NCI-H1417 (cell line): Measurements from ENCODE around the gene SLC35G6.
A peak's percentile ranks its signal among the peaks of the same experiment; 100 is the strongest.
"Not testable (repeated sequence)": the region's sequence is repeated elsewhere in the genome, so short reads cannot be mapped to it uniquely, and the experiment has no call there.

Source experiments
- DNase-seq, 3 experiments: peaks; one replicate each; lab custom pipeline; 2025; lab: John Stamatoyannopoulos, UW

Gene SLC35G6

GRCh38 chr17:7478276-7479212 lies 2.7 kb upstream of the SLC35G6 start:
- peak in 2 of 3 experiments; percentile 40 to 47 for DNase-seq

DNA sequence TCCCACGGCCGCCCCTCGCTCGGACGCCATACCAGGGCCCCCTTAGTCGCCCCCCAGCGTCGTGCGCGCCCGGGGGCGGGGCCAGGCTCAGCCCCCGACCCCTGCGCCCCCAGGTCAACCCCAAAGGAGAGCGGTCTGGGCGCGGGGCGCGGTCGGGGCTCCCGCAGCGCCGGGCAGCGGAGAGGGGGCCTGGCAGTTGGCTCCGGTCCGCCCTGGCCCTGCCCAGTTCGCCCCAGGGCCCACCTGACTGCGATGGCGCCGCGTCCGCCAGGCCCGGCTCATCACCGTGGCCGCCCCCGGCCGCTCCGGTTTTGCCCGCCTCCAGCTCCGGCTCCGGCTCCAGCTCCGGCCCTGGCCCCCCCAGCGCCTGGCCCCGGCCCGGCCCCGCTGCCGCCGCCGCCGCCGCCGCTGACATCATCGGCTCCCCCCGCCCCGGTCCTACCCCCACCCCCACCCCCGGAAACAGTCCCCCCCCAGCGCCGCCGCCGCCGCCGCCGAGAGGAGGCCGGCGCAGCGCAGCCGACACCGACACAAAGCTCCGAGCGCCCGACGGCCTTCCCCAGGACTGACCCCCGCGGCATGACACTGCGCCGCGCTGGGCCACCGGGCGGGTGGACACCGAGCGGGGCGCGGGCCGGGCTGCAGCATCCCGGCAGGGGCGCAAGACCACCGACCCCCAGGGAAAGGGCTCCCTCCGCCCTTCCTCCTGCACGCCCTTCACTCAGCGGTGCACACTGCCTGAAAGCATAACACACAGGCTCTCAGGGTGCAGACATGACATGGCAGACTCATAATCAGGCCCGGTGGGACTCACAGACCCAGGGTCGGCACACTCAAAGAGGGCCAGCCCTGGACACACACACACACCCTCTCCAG lies 1.8 kb upstream of the SLC35G6 start, which contains the start of gene ZBTB4:
Gene ZBTB4 (minus strand): TSS at position 419 of the 876 bp plus-strand sequence. CDS start 12,830 bp downstream, outside the sequence.
- peak; percentile 3 to 57 (median 53) for DNase-seq

DNA sequence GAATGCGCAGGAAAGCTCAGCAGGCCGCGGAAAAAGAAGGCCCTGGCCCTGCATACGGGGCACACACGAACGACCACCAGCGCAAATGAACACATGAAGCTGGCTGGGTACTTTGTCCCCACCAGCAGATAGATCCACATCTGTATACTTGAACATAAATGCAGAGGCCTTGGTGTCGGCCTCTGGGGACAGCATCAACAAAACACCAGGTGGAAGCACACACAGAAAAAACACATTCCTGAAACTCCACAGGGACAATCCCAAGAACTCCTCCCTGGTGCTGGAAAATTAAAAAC lies 1.2 kb upstream of the SLC35G6 start:
- no peak for DNase-seq

GRCh38 chr17:7481842-7482741 lies 846 bp downstream of the SLC35G6 start:
- DNase-seq, result not testable (repeated sequence)

DNA sequence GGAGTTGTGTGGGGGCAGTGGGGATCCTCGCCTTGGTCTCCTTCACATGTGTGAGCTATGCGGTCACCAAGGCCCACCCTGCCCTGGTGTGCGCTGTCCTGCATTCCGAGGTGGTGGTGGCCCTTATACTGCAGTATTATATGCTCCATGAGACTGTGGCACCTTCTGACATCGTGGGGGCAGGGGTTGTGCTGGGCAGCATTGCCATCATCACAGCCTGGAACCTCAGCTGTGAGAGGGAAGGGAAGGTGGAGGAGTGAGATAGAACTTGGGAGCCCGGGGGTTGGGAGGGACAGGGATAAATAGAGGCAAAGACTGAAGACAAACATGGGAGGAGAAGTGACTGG lies 1.5 kb downstream of the SLC35G6 start:
- not testable (repeated sequence) for DNase-seq

DNA sequence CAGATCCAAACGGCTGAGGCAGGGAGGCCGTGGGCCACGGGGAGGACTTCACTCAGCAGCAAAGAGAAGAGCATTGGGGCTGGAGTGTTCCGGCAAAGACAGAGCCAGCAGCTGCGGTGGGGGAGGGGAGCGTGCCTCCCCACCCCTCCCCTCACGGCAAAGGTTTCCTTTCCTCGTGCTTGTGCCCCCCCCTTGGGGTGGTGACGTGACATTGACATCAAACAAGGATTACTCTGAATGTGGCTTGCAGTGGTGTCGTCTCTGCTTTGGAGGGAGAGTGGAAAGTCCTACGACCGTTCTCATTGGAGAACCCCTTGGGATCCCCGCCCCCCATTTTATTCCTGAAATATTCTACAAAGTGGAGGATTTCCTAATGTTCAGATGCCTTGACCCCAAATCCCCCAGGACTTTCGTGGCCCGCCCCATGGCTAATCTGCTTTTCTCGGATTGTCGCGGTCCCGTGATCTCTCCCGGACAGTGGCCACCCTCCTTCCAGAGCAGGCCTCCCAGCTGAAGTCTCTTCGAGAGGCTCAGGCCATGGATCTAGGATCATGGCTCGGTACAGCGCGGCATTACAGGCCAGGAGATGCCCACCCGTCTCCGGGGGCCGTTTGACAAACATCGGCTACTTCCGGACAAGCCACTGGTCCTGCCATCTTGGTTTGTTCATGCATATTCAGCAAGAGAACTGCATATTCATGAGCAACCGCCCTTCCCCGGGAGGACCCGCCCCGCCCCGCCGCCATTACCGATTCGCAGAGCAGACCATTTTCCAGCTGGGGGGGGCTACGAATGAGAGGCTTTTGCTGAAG lies 2.2 kb downstream of the SLC35G6 start:
- DNase-seq, result peak; percentile 68 to 97 (median 93)

GRCh38 chr17:7484067-7484918 lies 3.0 kb downstream of the SLC35G6 start, which contains the start of gene POLR2A:
TSS of gene POLR2A (plus strand) at chr17:7484366.
- peak; percentile 91 to 97 (median 93) for DNase-seq

DNA sequence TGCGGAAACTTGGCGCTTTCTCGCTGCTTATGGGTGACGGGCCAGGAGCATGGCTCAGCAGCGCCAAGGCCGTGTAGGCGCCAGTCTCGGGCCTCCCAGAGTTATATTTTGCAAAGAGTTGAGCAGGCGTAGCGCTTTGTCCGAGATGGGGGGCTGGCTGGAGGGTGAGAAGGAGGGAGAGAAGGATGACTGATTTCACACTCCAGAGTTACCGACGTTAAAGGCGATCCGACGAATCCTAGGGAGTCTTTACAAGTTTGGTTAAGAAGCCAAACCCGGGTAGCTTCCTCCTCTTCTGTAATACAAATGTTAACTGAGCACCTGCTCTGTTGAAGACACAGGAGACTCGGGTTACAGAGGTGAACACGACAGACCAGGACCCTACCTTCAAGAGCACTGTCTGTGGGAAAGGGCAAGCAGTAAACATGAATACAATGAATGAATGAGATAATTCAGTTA lies 3.7 kb downstream of the SLC35G6 start:
- no peak for DNase-seq

DNA sequence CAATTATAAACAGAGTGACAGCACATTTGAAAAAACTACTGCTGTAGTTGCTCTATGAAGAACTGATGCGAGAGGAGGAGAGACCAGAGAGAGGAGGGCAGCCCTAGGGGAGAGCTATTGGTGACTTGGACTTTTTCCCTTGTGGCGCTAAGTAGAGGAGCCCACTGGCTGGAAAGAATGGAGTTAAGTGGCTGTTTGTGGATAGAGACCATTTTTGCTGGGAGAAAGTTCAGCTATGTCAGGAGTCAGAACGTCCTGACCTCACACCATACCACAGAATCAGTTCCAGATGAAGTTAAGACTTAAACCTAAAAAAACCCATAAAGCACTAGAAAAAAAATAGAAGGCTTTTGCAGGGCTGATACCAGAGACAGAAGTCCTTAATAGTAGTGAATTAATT lies 4.9 kb downstream of the SLC35G6 start:
- no peak for DNase-seq

GRCh38 chr17:7490144-7490543 lies 8.9 kb downstream of the SLC35G6 start:
- DNase-seq, result no peak

- DNase-seq, result no peak
Measured at GRCh38 chr17:7491583-7491982, 10.3 kb downstream of the SLC35G6 start.

DNA sequence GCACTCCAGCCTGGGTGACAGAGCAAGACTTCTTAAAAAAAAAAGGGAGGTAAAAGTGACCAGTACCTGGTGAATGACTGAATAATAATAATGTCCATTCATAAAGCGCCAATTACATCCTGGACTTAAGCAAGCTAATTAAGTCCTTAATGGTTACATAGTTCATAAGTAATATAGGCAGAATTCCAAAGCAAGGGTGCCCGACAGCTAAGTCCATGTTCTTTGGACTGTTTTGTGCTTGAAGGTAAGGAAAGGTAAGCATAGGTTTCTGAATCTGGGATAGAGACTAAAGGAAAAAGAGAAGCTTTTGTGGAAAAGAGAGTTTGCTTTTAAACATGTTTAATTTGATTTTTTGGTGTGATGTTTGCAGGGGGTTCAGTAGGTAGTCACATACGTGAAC lies 12.7 kb downstream of the SLC35G6 start:
- DNase-seq, result no peak

DNA sequence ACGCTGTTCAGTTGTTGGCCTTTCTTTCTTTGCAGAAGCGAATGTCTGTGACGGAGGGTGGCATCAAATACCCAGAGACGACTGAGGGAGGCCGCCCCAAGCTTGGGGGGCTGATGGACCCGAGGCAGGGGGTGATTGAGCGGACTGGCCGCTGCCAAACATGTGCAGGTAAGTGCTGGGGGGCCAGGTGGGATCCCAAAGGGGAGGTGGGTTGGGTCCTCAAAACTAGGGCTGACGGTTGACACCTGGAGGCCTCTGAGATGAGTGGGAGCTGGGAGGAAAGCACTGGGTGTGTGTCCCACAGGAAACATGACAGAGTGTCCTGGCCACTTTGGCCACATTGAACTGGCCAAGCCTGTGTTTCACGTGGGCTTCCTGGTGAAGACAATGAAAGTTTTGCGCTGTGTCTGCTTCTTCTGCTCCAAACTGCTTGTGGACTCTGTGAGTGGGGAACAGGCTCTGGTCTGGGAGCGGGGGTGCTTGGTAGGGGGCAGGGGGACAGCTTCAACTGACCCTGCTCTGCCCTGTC lies 14.7 kb downstream of the SLC35G6 start:
- DNase-seq, result no peak

DNA sequence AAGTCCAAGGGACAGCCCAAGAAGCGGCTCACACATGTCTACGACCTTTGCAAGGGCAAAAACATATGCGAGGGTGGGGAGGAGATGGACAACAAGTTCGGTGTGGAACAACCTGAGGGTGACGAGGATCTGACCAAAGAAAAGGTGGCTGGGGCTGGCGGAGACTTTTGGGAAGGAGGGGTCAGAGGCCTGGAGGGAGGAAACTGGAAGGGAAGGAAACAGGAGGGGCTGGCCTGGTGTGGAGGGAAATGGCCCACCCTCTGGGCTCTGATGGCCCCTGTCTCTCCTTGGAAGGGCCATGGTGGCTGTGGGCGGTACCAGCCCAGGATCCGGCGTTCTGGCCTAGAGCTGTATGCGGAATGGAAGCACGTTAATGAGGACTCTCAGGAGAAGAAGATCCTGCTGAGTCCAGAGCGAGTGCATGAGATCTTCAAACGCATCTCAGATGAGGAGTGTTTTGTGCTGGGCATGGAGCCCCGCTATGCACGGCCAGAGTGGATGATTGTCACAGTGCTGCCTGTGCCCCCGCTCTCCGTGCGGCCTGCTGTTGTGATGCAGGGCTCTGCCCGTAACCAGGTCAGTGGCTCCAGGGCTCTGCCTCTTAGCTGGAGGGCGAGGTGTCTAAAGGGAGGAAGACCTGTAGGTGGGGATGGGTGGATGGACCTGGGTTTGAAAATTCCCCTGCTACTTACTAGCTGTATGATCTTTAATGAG lies 15.4 kb downstream of the SLC35G6 start:
- no peak for DNase-seq

GRCh38 chr17:7497228-7497627 lies 16.0 kb downstream of the SLC35G6 start:
- DNase-seq, result no peak

DNA sequence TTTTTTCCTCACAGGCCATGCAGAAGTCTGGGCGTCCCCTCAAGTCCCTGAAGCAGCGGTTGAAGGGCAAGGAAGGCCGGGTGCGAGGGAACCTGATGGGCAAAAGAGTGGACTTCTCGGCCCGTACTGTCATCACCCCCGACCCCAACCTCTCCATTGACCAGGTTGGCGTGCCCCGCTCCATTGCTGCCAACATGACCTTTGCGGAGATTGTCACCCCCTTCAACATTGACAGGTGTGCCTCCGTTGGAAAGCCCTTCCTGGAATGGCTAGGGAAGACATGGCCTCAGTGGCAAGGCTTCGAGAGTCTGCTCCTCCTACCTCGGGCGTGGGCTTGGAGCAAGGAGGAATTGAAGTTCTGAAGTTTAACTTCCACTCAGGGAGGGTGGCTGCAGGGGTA lies 16.4 kb downstream of the SLC35G6 start:
- no peak for DNase-seq

GRCh38 chr17:7499161-7499560 lies 17.9 kb downstream of the SLC35G6 start:
- no peak for DNase-seq

DNA sequence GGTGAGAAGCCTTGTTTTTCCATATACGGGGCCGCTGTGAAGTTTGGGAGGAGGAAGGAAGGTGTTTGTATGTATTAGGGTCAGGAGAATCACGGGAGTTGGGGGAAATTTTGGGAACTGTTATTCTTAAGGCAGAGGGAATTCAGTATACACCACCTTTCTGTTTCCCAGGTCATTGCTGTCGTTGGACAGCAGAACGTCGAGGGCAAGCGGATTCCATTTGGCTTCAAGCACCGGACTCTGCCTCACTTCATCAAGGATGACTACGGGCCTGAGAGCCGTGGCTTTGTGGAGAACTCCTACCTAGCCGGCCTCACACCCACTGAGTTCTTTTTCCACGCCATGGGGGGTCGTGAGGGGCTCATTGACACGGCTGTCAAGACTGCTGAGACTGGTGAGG lies 20.5 kb downstream of the SLC35G6 start:
- DNase-seq, result no peak
